ENCODE data around the gene DLGAP5.

- TF ChIP-seq L3MBTL2 (conservative IDR thresholded peaks at IDR 0.05) (no peak), SP1 (IDR thresholded peaks at IDR 0.05) (no peak), FOXA1 (IDR thresholded peaks at IDR 0.05) (no peak), PKNOX1 (IDR thresholded peaks at IDR 0.05) (no peak), LEF1 (IDR thresholded peaks at IDR 0.05; ENCODE audit: borderline replicate concordance) (no peak), FOXK2 (IDR thresholded peaks at IDR 0.05) (no peak)
Measured at GRCh38 chr14:55115861-55116245, 75.5 kb downstream of the DLGAP5 start.
